Right atrium auricular region (tissue), 2 donors: ENCODE data around the gene AQP12B. TPM values are rescaled to one million over a fixed set of nuclear protein-coding genes. Genes with fewer than 3 reads are reported as not detected.

Source experiments
- DNase-seq: peaks from one replicate; pipeline ENCODE4 v3.0.0-alpha.2; 2019; ENCODE audit warnings: low spot score
- H3K27ac ChIP-seq, 2 donors: fragments of 200-600 bp; sonication (generic); 1 replicate in 1 of 2; 2 replicates in 1 of 2; pipeline ENCODE4 v1.5.1; 2016 to 2019
- H3K27me3 ChIP-seq, 2 donors: fragments of 200-600 bp; sonication (generic); one replicate each; pipeline versions ENCODE4 v1.5.1 to v1.6.0; 2017 to 2019
- H3K36me3 ChIP-seq: fragments of 200-600 bp; sonication (generic); one replicate; pipeline ENCODE4 v1.5.1; 2016
- H3K4me1 ChIP-seq, 2 donors: fragments of 200-600 bp; sonication (generic); one replicate each; pipeline versions ENCODE4 v1.5.1 to v1.6.0; 2017 to 2019
- H3K4me3 ChIP-seq, 2 donors: fragments of 200-600 bp; sonication (generic); 1 replicate in 1 of 2; 2 replicates in 1 of 2; pipeline ENCODE4 v1.5.1; 2017 to 2019; ENCODE audit warnings: mild to moderate bottlenecking in 1 of 2, moderate library complexity in 1 of 2
- H3K9me3 ChIP-seq, 2 donors: fragments of 200-600 bp; sonication (generic); one replicate each; pipeline ENCODE4 v1.5.1; 2019
- total RNA-seq, 2 donors: library from RNA; depleted of rRNA; stranded (reverse); fragments of >200 nt; gene quantifications; one replicate each; pipeline ENCODE4 v1.1.0, GENCODE V29; 2016
- TF ChIP-seq, protein P1 (sequence below), 2 donors: fragments of 200-600 bp; sonication (generic); IDR thresholded peaks; one replicate each; pipeline ENCODE4 v1.5.1; 2019; ENCODE audit warnings: antibody characterized with exemption in 2 of 2

AQP12B gene
- total RNA-seq, 2 donors from 2014 or later: not detected

DNA sequence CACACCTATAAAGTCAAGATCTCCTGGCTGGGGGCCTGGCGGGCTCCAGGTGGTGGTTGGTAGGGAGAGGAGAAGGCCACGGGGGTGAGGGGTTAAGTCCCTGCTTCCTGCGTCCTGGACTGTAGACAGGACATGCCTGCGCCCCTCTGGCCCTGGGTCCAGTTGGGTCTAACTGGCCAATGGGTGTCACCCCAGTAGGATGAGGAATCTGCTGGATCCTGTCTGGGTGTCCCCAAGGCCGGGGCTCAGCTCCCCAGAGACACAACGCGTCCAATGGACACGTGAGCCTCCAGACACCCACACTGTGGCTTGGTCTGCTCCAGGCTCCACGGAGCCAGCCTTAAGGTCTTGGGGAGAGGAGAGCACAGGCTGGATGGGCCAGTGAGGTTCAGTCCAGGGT is 28.6 kb upstream of the AQP12B start:
- no peak overlapping the region for H3K27ac ChIP-seq
- H3K27me3 ChIP-seq: no peaks in the 10 kb centered on the region
- TF ChIP-seq, protein P1, sequence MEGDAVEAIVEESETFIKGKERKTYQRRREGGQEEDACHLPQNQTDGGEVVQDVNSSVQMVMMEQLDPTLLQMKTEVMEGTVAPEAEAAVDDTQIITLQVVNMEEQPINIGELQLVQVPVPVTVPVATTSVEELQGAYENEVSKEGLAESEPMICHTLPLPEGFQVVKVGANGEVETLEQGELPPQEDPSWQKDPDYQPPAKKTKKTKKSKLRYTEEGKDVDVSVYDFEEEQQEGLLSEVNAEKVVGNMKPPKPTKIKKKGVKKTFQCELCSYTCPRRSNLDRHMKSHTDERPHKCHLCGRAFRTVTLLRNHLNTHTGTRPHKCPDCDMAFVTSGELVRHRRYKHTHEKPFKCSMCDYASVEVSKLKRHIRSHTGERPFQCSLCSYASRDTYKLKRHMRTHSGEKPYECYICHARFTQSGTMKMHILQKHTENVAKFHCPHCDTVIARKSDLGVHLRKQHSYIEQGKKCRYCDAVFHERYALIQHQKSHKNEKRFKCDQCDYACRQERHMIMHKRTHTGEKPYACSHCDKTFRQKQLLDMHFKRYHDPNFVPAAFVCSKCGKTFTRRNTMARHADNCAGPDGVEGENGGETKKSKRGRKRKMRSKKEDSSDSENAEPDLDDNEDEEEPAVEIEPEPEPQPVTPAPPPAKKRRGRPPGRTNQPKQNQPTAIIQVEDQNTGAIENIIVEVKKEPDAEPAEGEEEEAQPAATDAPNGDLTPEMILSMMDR (IDR thresholded peaks at IDR 0.05): no peak
- H3K9me3 ChIP-seq: no peaks in the 10 kb centered on the region
- no peak overlapping the region for H3K4me3 ChIP-seq
- H3K4me1 ChIP-seq: no peaks in the 10 kb centered on the region
- no peak for DNase-seq
- H3K36me3 ChIP-seq: no peaks in the 10 kb centered on the region

DNA sequence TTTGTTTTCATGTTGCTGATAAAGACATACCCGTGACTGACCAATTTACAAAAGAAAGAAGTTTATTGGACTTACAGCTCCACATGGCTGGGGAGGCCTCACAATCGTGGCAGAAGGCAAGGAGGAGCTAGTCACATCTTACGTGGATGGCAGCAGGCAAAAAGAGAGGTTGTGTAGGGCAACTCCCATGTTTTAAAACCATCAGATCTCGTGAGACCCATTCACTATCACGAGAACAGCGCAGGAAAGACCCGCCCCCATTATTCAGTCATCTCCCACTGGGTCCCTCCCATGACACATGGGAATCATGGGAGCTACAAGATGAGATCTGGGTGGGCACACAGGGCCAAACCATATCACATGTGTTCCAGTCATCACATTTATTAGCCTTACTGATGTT is 25.8 kb upstream of the AQP12B start:
- no peak overlapping the region for H3K4me3 ChIP-seq
- TF ChIP-seq, protein P1 (IDR thresholded peaks at IDR 0.05): no peak
- H3K27ac ChIP-seq: no peak overlapping the region
- no peak for DNase-seq
- no peaks in the 10 kb centered on the region for H3K36me3 ChIP-seq
- no peaks in the 10 kb centered on the region for H3K9me3 ChIP-seq
- no peaks in the 10 kb centered on the region for H3K27me3 ChIP-seq
- H3K4me1 ChIP-seq: no peaks in the 10 kb centered on the region

DNA sequence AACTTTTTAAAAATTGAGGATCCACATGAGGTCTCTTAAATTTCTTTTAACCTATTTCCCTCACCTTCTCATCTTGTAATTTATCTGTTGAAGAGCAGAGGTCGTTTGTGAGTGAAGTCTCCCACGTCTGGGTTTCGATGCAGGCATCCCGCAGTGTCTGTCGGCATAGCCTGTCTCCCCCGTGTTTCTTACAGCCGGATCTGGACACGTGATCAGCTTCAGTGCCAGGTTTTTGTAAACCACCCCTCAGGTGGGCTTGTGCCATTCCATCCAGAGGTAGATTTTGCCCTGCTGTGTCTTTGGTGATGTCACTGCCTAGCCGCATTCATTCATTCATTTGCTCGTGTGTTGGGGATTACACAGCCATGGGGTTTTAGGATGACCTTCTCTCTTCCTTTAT is 25.1 kb upstream of the AQP12B start:
- Histone ChIP-seq H3K4me3 (no peak overlapping the region), H3K27me3 (no peaks in the 10 kb centered on the region), H3K27ac (no peak overlapping the region), H3K4me1 (no peaks in the 10 kb centered on the region), H3K36me3 (no peaks in the 10 kb centered on the region), H3K9me3 (no peaks in the 10 kb centered on the region)
- no peak for DNase-seq
- TF ChIP-seq, protein P1 (IDR thresholded peaks at IDR 0.05): no peak

DNA sequence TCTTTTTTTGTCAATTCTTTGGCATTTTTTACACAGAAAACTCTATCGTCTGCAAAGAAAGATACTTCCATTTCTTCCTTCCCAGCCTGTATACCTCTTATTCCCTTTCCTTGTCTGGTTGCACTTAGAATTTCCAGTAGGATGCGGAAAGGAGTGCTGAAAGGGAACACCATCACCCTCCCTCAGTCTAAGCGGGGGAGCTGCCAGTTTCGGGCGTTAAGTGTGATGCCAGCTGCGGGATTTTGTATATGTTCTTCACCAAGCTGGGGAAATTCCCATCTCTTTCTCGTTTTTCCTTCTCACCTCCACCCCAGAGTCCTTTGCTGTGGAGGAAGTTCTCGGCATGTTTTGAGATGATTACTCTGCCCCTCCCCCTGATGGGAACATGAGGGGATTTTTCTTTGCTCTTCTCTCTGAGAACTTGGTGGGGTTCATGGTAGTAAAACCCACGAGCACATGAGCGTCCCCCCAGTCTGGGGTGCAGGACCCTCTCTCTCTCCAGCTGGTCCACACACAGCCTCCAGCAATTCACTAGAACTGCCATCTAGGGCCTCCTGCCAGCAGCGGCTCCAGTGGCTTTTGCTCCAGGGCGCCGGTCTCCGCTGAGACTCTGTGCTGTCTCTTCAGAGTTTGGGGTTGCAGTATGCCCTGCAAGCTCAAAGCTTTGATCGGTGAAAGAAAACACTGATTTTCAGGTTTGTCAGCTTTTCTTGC is 24.5 kb upstream of the AQP12B start:
- Histone ChIP-seq H3K27ac (no peak overlapping the region), H3K4me1 (no peaks in the 10 kb centered on the region), H3K4me3 (no peak overlapping the region), H3K27me3 (no peaks in the 10 kb centered on the region), H3K9me3 (no peaks in the 10 kb centered on the region), H3K36me3 (no peaks in the 10 kb centered on the region)
- TF ChIP-seq, protein P1 (IDR thresholded peaks at IDR 0.05): no peak
- no peak for DNase-seq

DNA sequence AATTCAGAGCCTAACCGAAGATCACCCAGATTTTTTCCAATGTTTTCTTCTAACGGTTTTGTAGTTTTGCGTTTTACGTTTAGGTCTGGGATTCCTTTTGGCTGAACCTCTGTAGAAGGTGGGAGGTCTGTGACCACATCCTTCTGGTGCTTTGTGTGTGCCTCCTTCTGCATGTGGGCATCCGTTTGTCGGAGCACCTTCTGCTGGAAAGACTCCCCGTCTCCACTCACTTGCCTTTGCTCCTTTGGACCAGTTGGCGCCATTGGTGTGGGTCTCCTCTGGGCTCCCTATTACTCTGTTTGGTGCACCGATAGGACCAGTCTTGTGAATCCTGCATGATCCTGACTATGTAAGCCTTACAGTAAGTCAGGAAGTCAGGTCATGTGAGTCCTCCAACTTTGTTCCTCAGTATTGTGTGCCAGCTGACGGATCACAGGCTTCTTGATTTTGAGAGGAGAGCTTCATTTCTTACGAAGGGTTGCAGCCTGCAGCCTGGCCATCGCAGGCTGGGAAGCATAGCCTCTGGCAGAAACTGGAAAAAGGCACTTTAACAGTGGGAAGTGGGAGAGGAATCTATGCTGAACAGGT is 22.6 kb upstream of the AQP12B start:
- no peak overlapping the region for H3K4me3 ChIP-seq
- no peaks in the 10 kb centered on the region for H3K27me3 ChIP-seq
- H3K27ac ChIP-seq: no peak overlapping the region
- TF ChIP-seq, protein P1 (IDR thresholded peaks at IDR 0.05): no peak
- H3K36me3 ChIP-seq: no peaks in the 10 kb centered on the region
- DNase-seq: no peak
- H3K9me3 ChIP-seq: no peaks in the 10 kb centered on the region
- no peaks in the 10 kb centered on the region for H3K4me1 ChIP-seq
